ENCODE measurements around the gene VASN. TPM values are rescaled to one million over a fixed set of nuclear protein-coding genes. Genes with fewer than 3 reads are reported as not detected.
A peak's percentile ranks its signal among the peaks of the same experiment; 100 is the strongest.
"Not testable (repeated sequence)": the region's sequence is repeated elsewhere in the genome, so short reads cannot be mapped to it uniquely, and the experiment has no call there.

Gene VASN
- 10 to 100 TPM; 43.5 to 74.1 (median 48.2) TPM for polyA plus RNA-seq (ENCODE audit: insufficient read length in 4 of 4)

- peak in 2 of 4 donors; percentile 72 to 73 for DNase-seq (ENCODE audit: low read depth in 4 of 4, low spot score in 3 of 4)
Observed at GRCh38 chr16:4371357-4372000, at the start of gene VASN. Gene VASN (plus strand): TSS chr16:4371848. CDS start chr16:4380878, 9,030 bp downstream.

DNA sequence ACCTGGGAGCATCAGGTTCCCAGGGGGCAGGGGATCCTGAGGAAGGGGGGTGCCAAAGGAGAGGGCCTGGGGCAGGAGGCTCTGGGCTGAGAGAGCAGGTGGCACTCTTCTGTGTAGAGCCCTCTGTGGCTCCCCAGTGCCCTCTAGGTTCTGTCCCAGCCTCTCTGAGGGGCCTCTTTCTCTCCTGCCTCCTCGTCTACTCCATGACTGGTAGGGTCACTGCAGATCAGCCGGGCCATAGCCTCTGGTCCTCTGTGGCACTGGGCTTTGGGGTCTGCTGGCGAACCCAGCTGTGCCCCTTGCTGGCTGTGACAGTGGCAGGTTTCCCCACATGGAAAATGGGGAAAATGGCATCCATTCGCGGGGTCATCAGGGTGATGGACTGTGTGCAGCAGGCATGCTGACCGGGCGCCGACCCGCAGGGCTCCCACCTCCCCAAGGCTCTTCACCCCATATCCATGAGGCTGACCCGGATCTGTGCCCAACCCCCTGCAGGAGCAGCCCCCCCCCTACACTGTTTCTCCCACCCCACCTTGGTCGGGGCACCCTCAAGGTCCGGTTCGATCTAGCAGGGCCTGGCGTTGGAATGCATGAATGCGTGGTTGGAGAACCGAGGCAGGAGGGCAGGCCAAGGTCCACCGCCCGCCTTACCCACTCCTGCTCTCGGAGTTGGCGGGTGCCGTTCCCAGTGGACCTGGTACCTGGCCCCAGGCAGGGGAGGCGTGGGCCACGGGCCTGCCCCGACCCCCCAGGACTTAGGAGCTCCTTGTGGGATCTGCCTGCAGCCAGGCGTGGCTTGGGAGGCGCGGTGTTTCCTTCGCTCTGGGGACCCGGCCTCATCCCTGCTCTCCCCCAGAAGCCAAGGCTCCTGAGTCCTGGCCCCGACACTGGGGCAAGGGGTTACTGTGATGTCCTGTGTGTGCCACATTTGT is 49.3 kb upstream of the VASN start:
- no peak for DNase-seq (ENCODE audit: low read depth in 4 of 4, low spot score in 3 of 4)

- DNase-seq (ENCODE audit: low read depth in 4 of 4, low spot score in 3 of 4), result no peak
Observed at GRCh38 chr16:4323071-4323844, 48.4 kb upstream of the VASN start.

DNA sequence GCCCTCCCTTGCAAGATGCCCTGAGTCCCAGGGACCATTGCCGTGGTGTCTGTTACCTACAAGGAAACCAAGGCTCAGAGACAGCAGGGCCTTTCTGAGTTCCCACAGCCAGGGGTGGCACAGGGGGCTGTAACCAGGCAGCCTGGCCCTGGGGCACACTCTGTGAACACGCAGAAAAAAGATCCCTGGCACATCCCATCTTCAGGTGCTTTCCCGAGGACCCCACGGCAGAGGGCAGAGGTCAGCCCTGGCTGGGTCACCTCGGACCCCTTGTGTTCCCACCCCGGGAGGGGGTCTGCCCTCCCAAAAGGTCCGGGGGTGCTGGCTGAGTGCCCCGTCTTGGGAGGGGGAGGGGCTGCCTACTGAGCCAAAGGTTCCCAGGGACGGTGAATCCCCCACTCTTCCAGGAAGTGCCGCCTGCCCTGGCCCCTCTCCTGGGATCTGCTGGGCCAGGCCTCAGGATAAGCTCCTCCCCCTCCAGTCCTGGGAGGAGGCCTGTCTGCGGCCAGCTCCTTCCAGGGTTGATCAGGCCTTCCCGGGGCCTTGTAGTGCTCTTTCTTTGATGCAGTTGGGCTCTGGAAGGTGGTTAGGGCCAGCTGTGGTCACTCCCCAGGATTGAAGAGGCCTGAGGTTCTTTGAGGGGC is 47.7 kb upstream of the VASN start:
- no peak for DNase-seq (ENCODE audit: low read depth in 4 of 4, low spot score in 3 of 4)

- no peak for DNase-seq (ENCODE audit: low read depth in 4 of 4, low spot score in 3 of 4)
Observed at GRCh38 chr16:4324492-4325252, 47.0 kb upstream of the VASN start.

DNA sequence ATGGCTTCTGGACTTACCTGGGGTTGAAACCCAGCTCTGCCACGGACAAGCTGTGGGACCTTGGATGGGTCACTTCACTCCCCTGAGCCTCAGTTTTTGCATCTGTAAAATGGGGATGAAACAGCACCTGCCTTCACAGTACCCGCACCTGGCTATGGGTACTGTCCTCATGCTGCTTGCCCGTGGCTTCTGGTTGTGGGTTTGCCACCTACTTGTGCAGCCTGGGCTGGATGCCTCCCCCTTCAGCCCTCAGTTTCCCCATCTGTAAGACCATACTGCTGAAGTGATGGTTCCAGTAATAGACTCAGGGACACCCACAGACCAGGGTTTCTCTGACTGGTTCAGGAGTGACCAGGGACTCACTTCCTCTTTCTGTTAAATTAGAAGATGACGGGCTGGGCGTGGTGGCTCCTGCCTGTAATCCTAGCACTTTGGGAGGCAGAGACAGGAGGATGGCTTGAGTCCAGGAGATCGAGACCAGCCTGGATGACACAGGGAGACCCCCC is 46.3 kb upstream of the VASN start:
- DNase-seq (ENCODE audit: low read depth in 4 of 4, low spot score in 3 of 4), result no peak

GRCh38 chr16:4327386-4328045 is 44.1 kb upstream of the VASN start:
- DNase-seq (ENCODE audit: low read depth in 4 of 4, low spot score in 3 of 4), result no peak

GRCh38 chr16:4328046-4328781 is 43.4 kb upstream of the VASN start:
- DNase-seq (ENCODE audit: low read depth in 4 of 4, low spot score in 3 of 4), result peak in 1 of 4 donors; percentile 73

- DNase-seq (ENCODE audit: low read depth in 4 of 4, low spot score in 3 of 4), result no peak
Observed at GRCh38 chr16:4328782-4329775, 42.6 kb upstream of the VASN start.

DNA sequence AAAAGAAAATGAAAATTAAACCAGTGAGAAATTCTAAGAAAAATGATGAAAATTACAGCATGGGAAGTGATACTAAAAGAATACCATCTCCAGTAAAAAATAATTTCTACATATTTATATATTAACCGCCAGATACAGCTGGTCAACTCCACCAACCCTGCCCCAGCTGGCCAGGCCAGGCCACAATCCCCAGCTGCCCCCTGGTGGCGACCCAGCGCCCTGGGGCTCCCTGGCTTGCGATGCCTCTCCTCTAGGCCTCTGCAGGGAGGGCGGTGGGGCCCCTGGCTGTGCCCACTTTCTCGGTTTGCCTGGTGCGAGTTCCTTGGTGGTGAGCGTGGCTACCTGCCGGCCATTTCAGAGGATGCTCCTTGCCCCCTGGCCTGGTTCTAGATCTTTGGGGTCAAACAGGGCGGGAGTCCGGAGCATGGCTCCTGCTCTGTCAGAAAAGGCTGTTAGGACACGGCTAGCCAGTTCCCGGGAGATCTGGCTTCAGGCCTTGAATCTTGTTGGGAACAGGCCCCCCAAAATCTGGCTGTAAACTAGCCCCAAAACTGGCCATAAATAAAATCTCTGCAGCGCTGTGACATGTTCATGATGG is 41.3 kb upstream of the VASN start:
- no peak for DNase-seq (ENCODE audit: low read depth in 4 of 4, low spot score in 3 of 4)

- DNase-seq (ENCODE audit: low read depth in 4 of 4, low spot score in 3 of 4), result no peak
Observed at GRCh38 chr16:4332083-4332482, 39.6 kb upstream of the VASN start.

- no peak for DNase-seq (ENCODE audit: low read depth in 4 of 4, low spot score in 3 of 4)
Observed at GRCh38 chr16:4332623-4333307, 38.9 kb upstream of the VASN start.

- DNase-seq (ENCODE audit: low read depth in 4 of 4, low spot score in 3 of 4), result no peak
Observed at GRCh38 chr16:4333308-4333638, 38.4 kb upstream of the VASN start.

GRCh38 chr16:4333714-4334113 is 37.9 kb upstream of the VASN start:
- not testable (repeated sequence) for DNase-seq (ENCODE audit: low read depth in 4 of 4, low spot score in 3 of 4)

- no peak for DNase-seq (ENCODE audit: low read depth in 4 of 4, low spot score in 3 of 4)
Observed at GRCh38 chr16:4334724-4335495, 36.7 kb upstream of the VASN start.

All from right renal pelvis (tissue), 4 donors.